Measurements from ENCODE around the gene RXRA.
A peak's percentile ranks its signal among the peaks of the same experiment; 100 is the strongest.

The RXRA gene

DNA sequence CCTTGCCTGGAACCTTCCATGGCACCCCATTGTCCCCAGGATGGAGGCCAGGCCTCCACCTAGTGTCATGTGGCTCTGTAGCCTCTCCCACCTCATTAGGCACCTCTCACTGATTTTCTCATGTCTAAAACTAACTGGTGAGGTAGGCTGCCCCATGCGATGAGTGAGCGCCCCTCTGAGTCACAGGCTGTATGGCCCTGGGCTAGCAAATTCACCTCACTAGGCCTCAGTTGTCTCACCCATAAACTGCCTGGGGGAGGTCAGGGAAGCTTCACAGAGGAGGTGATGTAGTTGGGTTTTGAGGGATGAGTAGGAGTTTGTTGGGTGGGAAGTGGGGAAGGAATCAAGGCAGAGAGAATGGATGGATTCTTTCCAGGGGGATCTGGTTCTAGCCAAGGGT, 8.8 kb downstream of the RXRA start:
- FAIRE-seq (no peak), DNase-seq (ENCODE audit: insufficient read length, low spot score) (no peak)

DNA sequence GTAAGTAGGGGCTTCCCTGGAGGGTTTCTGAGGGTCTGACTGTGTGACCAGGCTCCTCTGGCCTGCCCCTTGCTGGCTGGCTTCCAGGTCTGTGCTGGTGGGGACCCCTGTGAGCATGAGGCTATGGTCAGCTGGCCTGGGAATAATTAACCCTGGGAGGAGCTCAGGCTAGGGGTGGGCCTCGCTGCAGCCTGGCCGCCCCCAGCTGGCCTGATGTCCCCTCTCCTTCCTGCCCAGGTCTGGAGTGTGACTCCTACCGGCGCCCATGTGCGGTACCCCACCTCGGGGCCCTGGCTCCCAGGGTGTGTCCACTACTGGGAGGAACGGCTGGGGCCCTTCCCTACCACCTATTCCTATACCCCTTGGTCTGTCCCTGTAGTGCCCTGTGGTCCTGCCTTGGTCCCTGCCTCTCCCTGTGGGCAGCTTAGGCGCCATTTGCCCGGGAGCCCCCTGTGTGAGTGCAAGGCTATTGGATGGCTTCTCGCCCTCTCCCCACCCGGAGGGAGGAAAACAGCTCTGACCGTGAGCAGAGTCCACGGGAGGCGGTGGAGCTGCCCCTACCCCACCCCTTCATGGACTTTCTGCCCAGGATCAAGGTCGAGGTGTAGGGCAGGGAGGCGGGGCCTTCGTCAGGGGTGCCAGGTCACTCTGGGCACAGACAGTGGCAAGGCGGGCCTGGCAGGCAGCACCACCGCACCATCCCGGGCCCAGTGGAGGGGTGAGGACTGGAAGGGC, 9.4 kb downstream of the RXRA start:
- no peak for DNase-seq (ENCODE audit: insufficient read length, low spot score)
- FAIRE-seq: no peak

DNA sequence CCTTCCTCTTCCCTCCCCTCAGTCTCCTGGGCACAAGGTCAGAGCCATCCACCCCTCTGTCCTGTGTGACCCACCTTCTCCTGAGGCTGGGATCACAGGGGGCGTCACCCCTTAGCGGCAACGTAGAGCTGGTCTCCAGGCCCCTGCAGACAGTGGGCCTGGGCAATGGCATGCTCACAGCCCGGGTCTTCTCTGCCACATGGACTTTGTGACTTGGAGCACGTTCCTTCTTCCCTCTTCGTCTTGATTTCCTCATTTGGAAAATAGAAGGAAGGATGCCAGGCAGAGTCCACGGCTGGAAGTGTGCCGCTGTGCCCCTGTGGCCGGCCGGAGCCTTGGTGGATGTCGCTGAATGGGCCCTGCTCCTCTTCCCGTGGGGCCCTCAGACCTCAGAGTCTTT, 10.0 kb downstream of the RXRA start:
- DNase-seq (ENCODE audit: insufficient read length, low spot score) (no peak), FAIRE-seq (no peak)

DNA sequence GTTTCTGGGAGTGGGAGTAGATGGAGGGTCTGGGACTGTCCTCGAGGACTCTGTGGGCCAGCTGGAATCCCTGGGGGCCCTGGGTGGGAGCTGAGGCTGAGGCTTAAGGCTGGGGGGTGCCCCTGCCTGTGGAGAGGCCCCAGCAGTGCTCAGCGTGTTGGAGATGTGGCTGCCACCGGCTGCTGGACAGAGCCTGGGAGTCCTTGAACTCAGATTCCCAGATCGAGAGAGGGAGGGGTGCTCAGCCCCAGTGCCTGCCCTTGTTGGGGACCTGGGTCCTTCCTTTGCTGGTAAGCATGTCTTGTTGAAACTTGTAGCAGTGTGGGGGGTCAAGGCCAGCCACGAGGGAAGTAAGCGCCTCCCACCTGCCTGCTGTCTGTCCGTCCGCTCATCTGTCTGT, 10.7 kb downstream of the RXRA start:
- no peak for FAIRE-seq
- DNase-seq (ENCODE audit: insufficient read length, low spot score): no peak

DNA sequence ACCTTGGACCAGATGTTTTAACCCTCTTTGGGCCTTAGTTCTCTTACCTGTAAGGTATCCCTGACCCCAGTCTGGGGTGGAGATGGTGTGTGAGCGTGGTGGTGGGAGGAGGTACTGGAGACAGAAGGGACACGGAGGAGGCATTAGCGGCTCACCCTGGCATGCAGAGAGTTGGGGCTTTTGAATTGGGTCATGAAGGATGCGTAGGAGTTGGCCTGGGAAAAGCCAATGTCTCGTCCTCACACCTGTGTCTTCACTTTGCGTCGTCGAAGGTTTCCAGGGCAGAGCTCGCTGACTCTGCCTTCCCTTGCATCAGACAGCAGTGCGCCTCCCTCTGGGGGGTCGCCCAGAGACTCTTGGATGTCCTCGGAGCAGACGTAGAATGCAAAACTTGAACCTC, 11.2 kb downstream of the RXRA start:
- DNase-seq (ENCODE audit: insufficient read length, low spot score) (no peak), FAIRE-seq (no peak)

DNA sequence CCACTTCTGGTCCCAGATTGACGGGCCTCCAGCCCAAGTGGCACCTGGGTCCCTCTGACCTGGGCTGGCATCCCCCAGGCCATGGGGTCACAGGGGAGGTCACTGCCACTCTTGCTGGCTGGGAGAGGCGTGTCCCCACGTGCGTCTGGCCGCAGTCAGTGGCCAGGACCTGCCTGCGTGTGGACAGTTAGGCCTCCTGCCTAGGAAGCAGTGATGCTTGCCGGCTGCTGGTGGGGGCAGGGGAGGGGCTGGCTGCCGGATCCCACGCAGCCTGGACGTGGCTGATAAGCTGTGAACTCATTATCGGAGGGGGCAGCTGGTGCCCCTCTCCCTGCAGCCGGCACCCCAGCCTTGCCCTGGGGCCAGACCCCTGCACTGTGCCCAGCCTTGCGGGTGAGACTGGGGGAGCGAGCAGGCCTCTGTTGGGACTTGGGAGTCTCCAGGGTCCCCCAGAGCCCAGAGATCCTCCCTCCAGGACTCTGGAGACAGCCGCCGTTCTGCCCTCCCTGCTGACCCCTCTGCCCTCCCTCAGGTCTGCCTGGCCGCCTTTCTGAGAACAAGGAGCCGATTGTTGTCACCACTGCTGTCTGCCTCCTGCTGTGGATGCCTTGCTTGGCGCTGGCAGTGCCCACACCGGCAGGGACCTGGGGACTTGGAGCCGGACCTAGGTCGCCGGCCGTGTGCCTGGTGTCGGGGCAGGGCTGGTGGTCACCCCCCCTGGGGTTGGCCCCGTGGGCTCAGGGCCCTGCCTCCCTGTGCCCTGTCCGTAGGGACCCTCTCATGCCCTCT, 12.3 kb downstream of the RXRA start:
- DNase-seq (ENCODE audit: insufficient read length, low spot score): no peak
- no peak for FAIRE-seq

DNA sequence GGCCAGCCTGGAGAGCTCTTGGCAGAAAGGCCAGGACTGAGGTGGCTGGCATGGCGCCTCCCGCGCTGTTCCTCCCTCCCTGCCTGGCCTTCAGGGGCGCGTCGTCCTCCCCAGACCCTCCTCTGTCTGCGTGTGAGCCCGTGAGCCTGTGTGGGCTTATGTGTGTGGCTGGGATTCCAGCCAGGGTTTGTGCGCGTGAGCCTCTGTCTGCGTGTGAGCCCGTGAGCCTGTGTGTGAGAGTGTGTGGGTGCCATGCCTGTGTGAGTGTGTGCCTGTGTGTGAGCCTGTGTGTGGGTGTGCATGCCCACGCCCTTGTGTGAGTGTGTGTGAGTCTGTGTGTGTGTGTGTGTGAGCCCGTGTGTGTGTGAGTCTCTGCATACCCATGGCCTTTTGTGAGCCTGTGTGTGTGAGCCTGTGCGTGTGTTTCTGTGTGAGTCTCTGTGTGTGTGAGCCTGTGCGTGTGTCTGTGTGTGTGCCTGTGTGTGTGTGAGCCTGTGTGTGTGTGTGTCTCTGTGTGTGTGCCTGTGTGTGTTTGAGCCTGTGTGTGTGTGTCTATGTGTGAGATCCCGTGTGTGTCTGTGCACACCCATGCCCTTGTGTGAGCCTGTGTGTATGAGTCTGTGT, 13.0 kb downstream of the RXRA start:
- DNase-seq (ENCODE audit: insufficient read length, low spot score) (no peak), FAIRE-seq (peak; percentile 80)

DNA sequence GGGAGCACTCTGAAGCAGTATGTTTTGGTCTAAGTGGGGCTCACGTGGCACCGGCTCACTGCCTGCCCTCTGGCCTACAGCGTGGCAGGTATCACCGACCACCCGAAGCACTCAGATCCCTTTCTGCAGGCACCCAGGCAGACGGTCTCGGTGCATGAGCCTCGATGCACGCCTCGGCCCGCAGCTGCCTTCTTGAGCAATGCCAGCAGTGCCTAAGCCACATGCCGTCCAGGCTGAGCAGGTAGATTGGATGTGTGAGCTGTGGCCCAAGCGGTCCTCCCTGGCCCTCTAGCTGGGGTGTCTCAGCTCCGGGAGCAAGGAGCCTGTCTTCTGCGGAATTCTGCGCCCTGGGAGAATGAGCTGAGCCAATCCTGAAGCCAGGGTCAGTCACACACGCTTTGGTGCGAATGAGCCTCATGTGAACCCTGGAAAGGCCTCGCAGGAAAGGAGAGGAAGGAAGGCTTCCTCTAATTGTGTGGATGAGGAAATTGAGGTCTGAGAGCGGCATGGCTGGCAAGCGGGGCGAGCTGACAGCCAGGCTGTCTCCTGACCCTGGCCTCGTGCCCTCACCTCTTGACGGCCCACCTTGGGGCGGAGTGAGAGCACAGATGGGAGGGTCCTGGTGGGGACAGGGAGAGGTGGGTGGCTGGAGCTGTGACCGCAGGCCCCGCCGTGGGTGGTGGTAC, 14.4 kb downstream of the RXRA start:
- no peak for DNase-seq (ENCODE audit: insufficient read length, low spot score)
- FAIRE-seq: no peak

DNA sequence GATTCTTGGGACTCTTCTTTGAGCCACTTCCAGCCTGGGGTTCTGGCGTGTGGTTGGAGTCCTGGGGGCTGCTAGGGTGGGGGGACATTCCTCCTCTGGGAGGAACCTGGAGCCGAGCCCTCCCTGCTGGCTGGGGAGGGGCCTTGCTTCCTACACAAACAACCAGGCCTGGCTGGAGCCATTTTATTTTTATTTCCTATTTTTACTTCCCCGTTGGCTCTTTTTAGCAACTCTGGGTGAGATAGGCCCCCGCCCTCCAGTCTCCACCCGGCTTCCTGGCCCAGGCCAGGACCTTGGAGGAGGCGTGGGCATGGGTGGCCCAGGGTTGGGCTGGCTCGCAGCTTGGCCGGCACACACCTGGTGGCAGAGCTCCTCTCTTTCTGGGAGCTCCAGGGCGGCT, 15.1 kb downstream of the RXRA start:
- FAIRE-seq: no peak
- no peak for DNase-seq (ENCODE audit: insufficient read length, low spot score)

DNA sequence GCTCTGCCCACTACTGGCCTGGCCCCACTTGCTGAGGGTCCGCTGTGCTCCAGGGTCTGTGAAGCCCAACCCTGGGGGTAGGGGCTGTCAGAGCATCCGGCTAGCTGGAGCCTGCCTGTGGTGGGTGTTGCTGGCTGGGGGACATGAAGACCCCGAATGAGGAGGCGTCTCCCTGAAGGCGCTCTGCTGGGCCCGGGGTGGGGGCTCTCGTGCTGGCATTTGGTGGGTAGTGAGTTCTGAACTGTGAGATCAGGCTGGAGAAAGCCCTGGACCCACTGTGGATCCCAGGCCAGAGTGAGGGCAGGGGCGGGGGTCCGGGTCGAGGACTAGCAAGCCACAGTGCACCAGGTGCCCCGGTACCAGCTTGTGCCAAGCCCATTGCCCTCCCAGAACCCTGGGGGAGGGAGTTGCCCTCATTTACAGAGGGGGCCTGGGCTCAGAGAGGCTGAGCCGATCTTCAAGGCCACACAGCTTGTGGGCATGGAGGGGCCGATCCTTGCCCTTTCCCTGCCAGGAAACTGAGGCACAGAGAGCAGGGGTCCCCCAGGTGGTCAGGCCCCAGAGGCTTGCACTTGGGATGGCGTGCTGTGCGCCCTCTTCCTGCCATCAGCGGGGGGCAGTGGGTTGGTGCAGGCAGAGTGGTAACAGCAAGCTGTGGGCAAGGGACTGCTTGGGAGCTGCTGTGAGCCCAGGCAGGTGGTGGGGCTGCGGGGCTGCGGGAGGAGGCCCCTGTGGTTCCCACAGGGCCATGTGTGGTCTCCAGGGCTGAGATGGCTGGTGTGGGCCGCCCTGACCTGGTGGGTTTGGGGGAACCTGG, 15.9 kb downstream of the RXRA start:
- FAIRE-seq: no peak
- no peak for DNase-seq (ENCODE audit: insufficient read length, low spot score)

DNA sequence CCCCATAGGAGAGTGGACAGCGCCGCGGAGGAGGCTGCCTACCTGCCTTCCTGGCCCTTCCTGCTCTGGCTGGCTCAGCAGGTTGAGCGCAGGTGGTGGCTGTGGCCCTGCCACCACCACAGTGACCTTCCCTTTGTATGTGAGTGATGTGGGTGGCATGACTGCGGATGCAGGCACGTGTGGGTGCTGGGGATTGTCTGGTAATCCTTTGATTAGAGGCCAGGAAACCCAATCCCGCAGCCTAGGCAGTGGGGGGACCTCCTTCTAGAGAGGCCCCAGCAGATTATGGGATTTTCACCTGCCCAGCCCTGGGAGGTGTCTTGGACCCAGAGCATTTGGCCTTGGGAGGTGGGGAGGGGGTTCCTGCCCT, 16.5 kb downstream of the RXRA start:
- FAIRE-seq (no peak), DNase-seq (ENCODE audit: insufficient read length, low spot score) (no peak)

DNA sequence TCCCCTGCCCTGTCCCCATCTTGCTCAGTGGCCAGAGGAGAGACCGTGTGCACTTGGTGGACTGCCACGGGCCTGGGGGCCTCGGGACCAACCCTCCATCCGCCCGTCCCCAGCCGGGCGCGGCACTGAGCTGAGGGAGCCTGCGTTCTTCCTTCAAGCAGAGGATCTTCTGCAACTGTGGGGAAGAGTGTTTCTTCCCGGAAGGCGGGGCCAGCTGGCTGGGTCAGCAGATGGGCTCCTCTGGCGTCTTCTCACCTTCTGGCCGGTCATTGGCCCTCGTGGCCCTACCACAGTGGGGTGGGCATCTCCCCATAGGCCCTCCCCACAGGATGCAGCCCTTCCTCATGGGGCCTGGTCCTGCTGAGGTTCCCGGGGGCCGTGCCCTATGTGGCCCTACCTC, 17.4 kb downstream of the RXRA start:
- no peak for DNase-seq (ENCODE audit: insufficient read length, low spot score)
- FAIRE-seq: no peak

DNA sequence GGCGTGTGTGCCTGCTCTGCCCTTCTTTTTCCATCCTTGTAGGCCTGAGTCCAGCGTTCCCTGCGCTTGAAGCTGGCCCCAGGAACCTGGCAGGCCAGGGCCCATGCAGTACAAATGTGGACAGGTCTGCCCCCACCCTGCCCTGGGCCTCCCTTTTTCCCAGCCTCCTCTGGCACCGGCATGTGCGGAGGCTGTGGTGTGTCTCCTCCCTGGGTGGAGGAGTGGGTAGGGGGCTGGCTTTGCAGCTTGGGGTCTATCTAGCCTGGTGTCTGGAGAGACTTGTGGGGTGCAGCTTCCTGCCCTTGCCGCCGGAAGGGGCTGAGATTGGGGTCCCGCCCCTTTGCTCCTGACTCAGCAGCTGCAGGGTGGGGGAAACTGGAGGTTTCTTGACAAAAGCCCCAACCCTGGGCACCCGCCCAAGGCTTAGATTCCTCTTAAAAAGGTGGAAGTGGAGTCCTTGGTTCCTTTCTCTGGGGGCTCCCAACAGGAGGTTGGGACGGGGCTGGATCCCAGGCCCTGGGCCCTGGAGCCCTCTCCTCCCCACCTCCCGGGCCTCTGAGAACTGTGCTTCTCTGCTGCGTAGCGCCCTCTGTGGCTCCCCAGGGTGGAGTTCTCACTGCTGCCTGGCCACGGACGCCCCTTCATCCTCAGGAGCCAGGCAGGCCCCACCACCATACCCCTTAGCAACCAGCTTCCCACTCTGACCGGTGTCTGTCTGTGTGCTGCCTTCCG, 18.0 kb downstream of the RXRA start:
- FAIRE-seq (no peak), DNase-seq (ENCODE audit: insufficient read length, low spot score) (no peak)

DNA sequence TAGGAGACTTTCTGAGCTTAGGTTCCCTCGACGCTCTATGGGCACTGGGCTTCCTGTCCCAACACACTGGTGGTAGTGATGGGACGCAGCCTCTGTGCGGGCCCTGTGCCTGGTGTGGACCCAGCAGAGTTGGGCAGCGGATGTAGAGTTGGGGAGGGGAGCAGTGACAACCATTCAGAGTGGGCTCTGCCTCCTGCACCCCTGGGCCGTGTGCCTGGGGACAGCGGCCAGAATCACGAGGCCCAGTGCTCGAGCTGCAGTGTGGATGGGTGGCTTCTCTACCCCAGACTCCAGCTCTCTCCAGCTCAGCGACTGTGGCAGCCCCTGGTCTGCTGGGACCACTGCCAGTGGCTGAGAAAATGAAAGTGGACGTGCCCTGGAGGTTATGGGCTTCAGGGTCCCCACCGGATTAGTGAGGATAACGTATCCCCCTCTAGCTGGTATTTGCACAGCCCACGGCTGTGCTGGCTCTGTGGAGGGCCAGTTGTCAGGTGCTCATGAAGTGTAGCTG, 18.6 kb downstream of the RXRA start:
- DNase-seq (ENCODE audit: insufficient read length, low spot score): no peak
- no peak for FAIRE-seq

DNA sequence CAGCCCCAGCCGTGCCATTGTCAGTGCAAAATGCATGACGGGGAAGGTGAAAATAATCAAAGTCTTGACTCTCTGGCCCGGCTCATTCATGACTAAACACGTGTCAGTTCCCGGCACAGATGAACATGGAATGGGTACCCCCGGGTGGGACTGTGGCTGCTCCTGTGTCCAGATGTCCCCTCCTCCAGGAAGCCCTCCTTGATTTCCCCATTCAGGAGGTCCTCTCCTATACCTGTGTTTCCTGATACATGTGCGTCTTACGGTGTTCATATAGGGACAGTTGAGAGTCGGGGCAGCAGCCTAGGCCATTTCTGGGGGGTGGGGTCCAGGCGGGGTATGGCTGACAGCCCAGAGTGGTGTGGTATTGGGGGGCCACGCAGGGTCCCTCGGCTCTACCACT, 19.5 kb downstream of the RXRA start:
- DNase-seq (ENCODE audit: insufficient read length, low spot score) (no peak), FAIRE-seq (no peak)

DNA sequence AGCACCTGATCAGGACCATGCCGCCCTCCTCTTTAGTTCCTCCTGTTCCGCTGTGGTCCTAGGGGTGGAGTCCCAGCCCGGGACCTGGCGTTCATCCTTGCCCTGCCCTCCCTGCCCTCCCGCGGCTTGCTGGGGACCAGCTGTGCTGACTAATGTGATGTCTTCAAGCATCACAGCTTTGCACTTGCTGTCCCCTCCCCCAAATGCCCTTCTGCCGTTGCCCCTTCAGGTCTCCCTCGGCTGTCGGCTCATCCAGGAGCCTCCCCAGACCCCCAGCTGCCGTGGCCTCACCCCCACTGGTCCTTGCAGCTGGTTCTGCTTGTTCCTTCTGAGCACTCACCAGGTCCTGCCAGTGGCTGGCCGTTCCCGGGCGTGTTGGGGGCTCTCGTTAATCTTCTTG, 19.9 kb downstream of the RXRA start:
- no peak for FAIRE-seq

DNA sequence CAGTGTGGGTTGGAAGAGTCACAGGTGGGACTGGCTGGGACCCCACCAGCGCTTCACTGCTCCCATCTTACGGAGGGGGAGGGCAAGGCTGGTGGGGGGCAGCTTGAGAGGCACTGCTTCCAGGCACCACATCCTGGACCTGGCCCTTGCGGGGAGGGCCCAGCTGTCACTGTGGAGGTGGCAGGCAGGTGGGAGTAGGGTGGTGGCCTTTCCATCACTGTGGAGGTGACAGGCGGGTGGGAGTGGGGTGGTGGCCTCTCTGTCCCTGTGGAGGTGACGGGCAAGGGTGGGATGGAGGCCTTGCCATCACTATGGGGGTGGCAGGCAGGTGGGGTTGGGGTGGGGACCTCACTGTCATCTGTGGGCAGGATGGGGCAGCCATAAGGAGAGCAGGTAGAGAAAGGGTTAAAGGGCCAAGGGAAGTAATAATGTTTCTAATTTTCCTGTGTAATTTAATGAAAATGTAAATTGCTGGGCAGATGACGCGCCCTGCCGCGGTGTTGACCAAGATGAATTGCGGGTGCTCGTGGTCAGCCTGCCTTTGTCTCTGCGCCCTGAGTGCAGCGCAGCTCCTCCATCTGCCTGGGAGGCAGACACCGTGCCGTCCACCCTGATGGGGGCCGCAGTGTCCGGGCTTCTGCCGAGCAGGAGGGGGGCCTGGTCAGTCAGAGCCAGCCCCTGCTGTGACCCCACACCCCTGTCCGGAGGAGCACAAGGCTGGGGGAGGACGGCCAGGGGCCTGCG, 20.8 kb downstream of the RXRA start:
- FAIRE-seq (no peak), DNase-seq (ENCODE audit: insufficient read length, low spot score) (no peak)

More for the DNA sequence above, 19.9 kb downstream of the RXRA start:
- no peak for DNase-seq (ENCODE audit: insufficient read length, low spot score)

DNA sequence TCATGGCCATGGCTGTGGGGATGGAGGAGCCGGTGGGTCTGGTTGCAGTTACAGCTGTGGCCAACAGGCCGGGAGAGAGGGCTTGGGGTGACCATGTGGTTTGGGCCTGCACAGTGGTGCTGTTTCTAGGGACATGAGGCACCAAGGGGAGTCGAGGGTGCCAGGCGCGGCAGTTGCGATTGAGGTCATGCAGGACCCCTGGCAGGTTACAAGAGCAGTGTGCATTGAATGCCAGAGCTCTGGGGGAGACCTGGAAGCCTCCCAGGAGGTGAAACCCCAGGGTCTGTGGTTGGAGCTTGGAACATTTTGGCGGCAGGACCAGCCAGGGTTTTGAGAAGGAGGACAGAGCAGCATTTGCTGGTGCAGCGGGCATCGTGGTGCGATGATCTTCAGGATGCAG, 21.7 kb downstream of the RXRA start:
- FAIRE-seq (no peak), DNase-seq (ENCODE audit: insufficient read length, low spot score) (no peak)

All from HTR-8/SVneo (cell line).